Measurements from ENCODE around the gene JPH4.
"Not testable (repeated sequence)": the region's sequence is repeated elsewhere in the genome, so short reads cannot be mapped to it uniquely, and the experiment has no call there.

GRCh38 chr14:23583761-23584526 is 5.4 kb upstream of the JPH4 start:
- TF ChIP-seq CTCF (optimal IDR thresholded peaks at IDR 0.05 in 1 of 3, IDR thresholded peaks at IDR 0.05 in 1 of 3, conservative IDR thresholded peaks at IDR 0.05 in 1 of 3; ENCODE audit: extremely low read depth in 1 of 3, insufficient read depth in 2 of 3, low read length in 3 of 3); EZH2 (IDR thresholded peaks at IDR 0.05; ENCODE audit: low read length): not testable (repeated sequence)

Measured in keratinocyte (primary cell).